ENCODE measurements around the gene ANKRD34C. TPM values are rescaled to one million over a fixed set of nuclear protein-coding genes. Genes with fewer than 3 reads are reported as not detected.

Gene ANKRD34C
- polyA plus RNA-seq, 2 of the 4 experiments (the other 2 are of a cell fraction), result not detected

DNA sequence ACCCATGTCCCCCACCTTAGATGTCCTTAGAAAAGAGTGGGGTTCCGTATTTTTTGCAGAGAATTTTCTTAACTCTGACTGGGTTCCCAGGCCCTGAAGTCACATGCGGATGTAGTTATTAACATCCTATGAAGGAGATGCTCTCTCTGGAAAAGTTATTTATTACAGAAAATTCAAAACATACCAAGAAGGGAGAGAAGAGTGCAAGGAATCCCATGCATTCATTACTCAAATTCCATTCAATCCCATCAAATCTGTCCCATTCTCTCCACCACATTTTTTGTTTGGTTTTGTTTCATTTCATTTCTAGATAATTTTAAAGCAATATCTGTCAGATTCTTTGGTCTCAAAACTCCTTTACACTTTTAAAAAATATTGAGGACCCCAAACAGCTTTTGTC is 34.3 kb upstream of the ANKRD34C start:
- DNase-seq (ENCODE audit: low read depth in 1 of 2, low spot score in 1 of 2), result no peak
- H3K4me1 ChIP-seq, result no peaks in the 10 kb centered on the region
- FAIRE-seq, result no peak
- ChIA-PET CTCF (no interaction called here), POLR2A (no interaction called here)
- TF ChIP-seq HOXB5 (CRISPR knock-in tag; IDR thresholded peaks at IDR 0.05) (no peak), FOSB (CRISPR knock-in tag; IDR thresholded peaks at IDR 0.05) (no peak), MAFK (IDR thresholded peaks at IDR 0.05; ENCODE audit: partially characterized antibody) (no peak), JUNB (IDR thresholded peaks at IDR 0.05) (no peak)
- no peak overlapping the region for H3K4me2 ChIP-seq
- 59% methylated on average over 2 of the region's 2 CpGs for WGBS (ENCODE audit: missing lambda C conversion rate)
- no peak overlapping the region for H3K4me3 ChIP-seq
- ATAC-seq, result no peak
- H3K9me3 ChIP-seq, result no peaks in the 10 kb centered on the region
- no peak overlapping the region for H3K27ac ChIP-seq

DNA sequence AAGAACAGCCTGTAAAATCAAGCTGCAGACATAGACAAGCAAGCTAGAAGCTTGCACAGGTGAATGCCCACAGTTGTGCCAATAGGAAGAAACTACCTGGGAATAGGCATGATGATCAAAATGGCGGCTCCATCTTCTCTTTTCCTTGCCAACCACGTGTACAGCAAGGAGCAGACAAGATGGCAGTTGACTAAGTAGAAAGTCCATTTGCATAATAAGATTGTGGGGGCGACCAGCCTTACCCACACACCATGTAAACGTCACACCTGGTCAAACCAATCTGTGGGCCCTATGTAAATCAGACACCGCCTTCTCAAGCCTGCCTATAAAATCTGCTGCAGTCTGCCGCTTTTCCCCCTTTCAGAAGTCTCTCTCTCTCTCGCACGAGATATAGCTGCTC is 25.1 kb upstream of the ANKRD34C start:
- 18% methylated on average over 8 of the region's 8 CpGs for WGBS (ENCODE audit: missing lambda C conversion rate)
- POLR2A ChIA-PET, result no interaction called here
- FAIRE-seq, result no peak

DNA sequence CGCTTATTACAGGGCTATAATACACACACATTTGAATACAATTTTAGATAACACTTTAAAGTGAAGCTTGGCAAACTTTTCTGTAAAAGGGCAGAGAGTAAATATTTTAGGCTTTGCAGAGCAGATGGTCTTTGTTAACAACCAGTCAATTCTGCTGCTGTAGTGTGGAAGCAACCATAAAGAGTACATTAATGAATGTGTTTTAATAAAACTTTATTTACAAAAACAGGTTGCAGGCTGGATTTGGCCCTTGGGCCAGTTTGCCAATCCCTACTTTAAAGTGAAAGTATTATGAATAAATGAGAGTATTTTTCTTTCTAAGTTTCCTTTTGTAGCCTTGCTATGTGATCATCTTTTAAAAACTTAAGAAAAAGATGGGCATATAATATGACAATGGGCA is 20.7 kb upstream of the ANKRD34C start:
- H3K4me1 ChIP-seq, result no peaks in the 10 kb centered on the region
- ATAC-seq (no peak), DNase-seq (ENCODE audit: low read depth in 1 of 2, low spot score in 1 of 2) (no peak), FAIRE-seq (no peak)
- peaks cover 5% of the 10 kb centered on the region; the same call in 1 of the 3 replicates for H3K9me3 ChIP-seq
- POLR2A ChIA-PET, result no interaction called here
- no peak overlapping the region for H3K4me2 ChIP-seq
- WGBS (ENCODE audit: missing lambda C conversion rate), result 80% methylated on average over 1 of the region's 1 CpG
- TF ChIP-seq HOXA7 (CRISPR knock-in tag; IDR thresholded peaks at IDR 0.05) (no peak), ZNF302 (CRISPR knock-in tag; IDR thresholded peaks at IDR 0.05) (no peak), ZC3H11A (IDR thresholded peaks at IDR 0.05) (no peak), POLR2AphosphoS2 (conservative IDR thresholded peaks at IDR 0.05; ENCODE audit: low read length) (no peak), POLR2A (IDR thresholded peaks at IDR 0.05; ENCODE audit: low read length) (no peak), HEYL (CRISPR knock-in tag; IDR thresholded peaks at IDR 0.05) (no peak), TP53 (CRISPR knock-in tag; IDR thresholded peaks at IDR 0.05) (no peak), CHD2 (IDR thresholded peaks at IDR 0.05; ENCODE audit: low read length, partially characterized antibody) (no peak), PHF8 (IDR thresholded peaks at IDR 0.05; ENCODE audit: borderline replicate concordance, low read depth) (no peak), FOSB (CRISPR knock-in tag; IDR thresholded peaks at IDR 0.05) (no peak), CHD4 (IDR thresholded peaks at IDR 0.05; ENCODE audit: borderline replicate concordance) (no peak), RCOR1 (IDR thresholded peaks at IDR 0.05; ENCODE audit: low read depth, low read length) (no peak), JUNB (IDR thresholded peaks at IDR 0.05) (no peak)
- TF ChIP-seq, protein P1, sequence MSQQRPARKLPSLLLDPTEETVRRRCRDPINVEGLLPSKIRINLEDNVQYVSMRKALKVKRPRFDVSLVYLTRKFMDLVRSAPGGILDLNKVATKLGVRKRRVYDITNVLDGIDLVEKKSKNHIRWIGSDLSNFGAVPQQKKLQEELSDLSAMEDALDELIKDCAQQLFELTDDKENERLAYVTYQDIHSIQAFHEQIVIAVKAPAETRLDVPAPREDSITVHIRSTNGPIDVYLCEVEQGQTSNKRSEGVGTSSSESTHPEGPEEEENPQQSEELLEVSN (IDR thresholded peaks at IDR 0.05; ENCODE audit: borderline replicate concordance, low read depth), result no peak
- H3K4me3 ChIP-seq, result no peak overlapping the region
- H3K27ac ChIP-seq, result no peak overlapping the region
- CTCF ChIA-PET, result no interaction called here

More for the DNA sequence above, 25.1 kb upstream of the ANKRD34C start:
- DNase-seq (ENCODE audit: low read depth in 1 of 2, low spot score in 1 of 2) (peak in 1 of 2 experiments; percentile 7), ATAC-seq (no peak)
- CTCF ChIA-PET, result no interaction called here
- Histone ChIP-seq H3K4me2 (no peak overlapping the region), H3K4me3 (no peak overlapping the region), H3K9me3 (peaks cover 11% of the 10 kb centered on the region; the same call in 1 of the 3 replicates), H3K4me1 (no peaks in the 10 kb centered on the region), H3K27ac (no peak overlapping the region)
- no peak for TF ChIP-seq PHF8 (IDR thresholded peaks at IDR 0.05; ENCODE audit: borderline replicate concordance, low read depth)
- no peak for TF ChIP-seq SMC3 (IDR thresholded peaks at IDR 0.05)
- no peak for TF ChIP-seq RARB (CRISPR knock-in tag; IDR thresholded peaks at IDR 0.05)
- no peak for TF ChIP-seq KDM1A (IDR thresholded peaks at IDR 0.05; ENCODE audit: low read depth)
- TF ChIP-seq MAFK (IDR thresholded peaks at IDR 0.05; ENCODE audit: partially characterized antibody), result no peak
- no peak for TF ChIP-seq ESRRA (IDR thresholded peaks at IDR 0.05; ENCODE audit: borderline replicate concordance, low read length)

DNA sequence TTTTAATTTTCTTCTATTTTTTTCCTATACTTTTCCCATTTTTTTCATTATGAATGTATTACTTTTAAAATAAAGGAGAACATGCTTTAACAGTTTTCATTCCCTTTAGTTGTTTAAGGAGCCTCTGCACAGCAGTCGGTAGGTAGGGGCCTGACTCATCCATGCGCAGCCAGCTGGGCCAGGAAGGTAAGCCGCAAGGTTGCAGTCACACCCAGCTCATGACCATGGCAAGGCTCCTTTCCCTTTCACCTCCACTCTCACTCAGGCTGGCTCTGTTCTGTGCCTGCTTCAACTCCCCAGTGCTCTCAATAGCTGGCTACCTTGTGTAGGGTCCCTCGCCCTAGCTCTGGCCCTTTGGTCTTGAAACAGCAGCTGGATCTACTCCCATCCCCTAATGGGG is 17.4 kb upstream of the ANKRD34C start:
- no peak for TF ChIP-seq NR3C1 (IDR thresholded peaks at IDR 0.05)
- no peaks in the 10 kb centered on the region for H3K9me3 ChIP-seq
- DNase-seq (ENCODE audit: low read depth in 1 of 2, low spot score in 1 of 2) (no peak), ATAC-seq (no peak; a peak in 1 of 6 replicates), FAIRE-seq (no peak)
- H3K4me2 ChIP-seq, result no peak overlapping the region
- H3K27ac ChIP-seq, result no peak overlapping the region
- 58% methylated on average over 4 of the region's 4 CpGs for WGBS (ENCODE audit: missing lambda C conversion rate)
- CTCF ChIA-PET, result interaction anchor here (1.1 to 1.3 kb wide), 2 partner anchors 81 to 1515 kb away, joined by 3 to 4 read pairs; partner anchors contain the start of gene CEMIP
- POLR2A ChIA-PET, result no interaction called here
- H3K4me1 ChIP-seq, result no peaks in the 10 kb centered on the region
- H3K4me3 ChIP-seq, result no peak overlapping the region
